ENCODE measurements around the gene KCNMB1.

KCNMB1 gene

GRCh38 chr5:170375283-170375682 is 13.9 kb downstream of the KCNMB1 start:
- no peak for DNase-seq

DNA sequence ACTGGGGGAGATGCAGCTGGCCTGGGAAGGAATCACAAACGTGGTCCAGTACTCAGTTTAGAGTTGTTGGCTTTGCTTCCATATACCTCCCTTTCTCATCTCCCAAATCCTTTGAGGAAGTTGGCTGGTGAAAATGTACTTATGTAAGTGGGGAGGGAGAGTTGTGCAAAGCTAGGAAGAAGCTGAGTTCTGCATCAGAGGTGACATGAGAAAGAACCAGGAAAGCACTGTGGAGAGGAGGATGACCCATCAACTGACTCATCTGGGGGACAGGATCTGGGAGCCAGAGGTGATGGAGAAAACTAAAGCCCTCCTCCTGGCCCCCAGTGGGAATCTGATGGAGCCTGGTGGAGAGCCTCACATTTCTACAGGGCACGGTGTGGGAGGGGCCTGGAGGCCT is 16.2 kb downstream of the KCNMB1 start:
- peak; percentile 10 for DNase-seq

- DNase-seq: no peak
Observed at GRCh38 chr5:170368586-170368985, 20.6 kb downstream of the KCNMB1 start.

- no peak for DNase-seq
Observed at GRCh38 chr5:170366276-170366675, 22.9 kb downstream of the KCNMB1 start.

GRCh38 chr5:170365831-170366230 is 23.3 kb downstream of the KCNMB1 start:
- DNase-seq: no peak

DNA sequence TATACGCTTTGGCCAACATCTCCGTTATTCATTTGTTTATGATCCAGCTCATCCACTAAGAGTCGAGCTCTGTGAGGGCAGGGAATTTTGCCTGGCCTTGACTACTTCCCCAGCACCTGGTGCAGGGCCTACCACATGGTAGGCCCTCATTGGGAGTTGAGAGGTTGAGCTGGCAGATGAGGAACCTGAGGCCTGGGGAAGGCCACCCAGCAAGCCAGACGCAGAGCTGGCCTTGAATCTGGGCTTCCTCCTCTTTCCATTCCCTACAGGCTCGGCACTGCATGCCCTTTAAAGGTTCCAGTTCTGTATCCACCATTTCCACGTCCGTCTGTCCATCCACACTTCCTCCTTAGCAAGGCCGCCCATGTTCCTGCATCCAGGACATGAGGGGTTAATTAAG is 24.2 kb downstream of the KCNMB1 start:
- DNase-seq: no peak

DNA sequence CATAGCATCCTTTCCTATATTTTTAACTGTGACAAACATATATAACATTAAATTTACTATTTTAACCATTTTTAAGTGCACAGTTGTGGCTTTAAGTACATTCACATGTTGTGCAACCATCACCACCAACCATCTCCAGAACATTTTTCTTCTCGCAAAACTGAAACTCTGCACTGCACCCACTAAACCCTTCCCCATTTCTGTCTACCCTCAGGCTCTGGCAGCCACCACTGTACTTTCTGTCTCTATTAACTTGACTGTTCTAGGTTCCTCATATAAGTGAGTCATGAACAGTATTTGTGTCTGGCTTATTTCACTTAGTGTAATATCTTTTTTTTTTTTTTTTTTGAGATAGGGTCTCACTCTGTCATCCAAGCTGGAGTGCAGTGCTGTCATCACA is 25.5 kb downstream of the KCNMB1 start:
- no peak for DNase-seq

DNA sequence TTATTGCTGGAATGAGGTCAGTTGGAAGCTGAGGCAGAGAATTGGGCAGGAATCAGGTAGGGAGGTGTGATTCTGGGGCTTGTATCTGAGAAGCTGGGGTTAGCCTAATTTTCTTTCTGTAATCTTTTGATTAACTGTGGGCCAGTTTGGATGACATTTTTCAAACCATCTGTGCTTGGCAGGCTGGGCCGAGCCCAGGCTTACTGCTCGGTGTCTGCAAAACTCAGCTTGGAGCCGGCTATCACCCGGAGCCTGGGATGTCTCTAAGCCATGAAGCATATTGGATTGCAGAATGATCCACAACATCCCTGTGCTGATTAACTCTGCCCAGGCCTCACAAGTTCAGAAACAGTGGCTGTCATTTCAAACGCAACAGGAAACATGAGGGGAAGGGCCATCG is 26.5 kb downstream of the KCNMB1 start:
- DNase-seq: no peak

DNA sequence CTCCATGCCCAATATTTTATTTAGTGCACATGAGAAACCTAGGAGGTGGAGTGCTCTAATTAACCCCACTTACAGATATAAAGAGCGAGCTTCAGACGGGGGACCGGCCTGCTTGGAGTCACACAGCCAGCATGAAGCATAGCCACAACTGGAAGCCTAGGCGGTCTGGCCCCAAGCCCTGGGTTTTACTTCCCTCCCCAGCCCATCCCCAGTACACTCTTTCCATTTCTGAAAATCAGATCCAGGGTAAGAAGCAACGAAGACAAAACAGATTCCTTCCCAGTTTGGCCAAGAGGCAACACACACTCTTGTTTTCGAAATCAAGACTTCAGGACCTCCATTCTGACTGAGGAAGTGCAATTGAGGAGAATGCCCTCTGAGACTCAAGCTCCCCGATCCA is 27.1 kb downstream of the KCNMB1 start:
- no peak for DNase-seq

DNA sequence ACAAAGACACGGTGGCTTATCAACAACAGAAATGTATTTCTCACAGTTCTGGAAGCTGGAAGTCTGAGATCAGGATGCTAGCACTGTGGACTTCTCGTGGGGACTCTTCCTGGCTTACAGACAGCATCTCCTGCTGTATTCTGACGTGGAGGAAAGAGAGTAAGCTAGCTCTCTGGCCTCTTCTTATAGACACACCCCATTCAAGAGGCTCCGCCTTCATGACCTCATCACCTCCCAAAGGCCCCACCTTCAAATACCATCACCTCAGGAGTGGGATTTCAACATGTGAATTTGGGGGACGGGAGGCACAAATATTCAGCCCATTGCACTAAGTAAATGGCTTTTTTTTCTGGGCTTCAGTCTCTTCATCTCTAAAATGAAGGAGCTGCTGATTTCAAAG is 27.6 kb downstream of the KCNMB1 start:
- DNase-seq: no peak

- DNase-seq: no peak
Observed at GRCh38 chr5:170361116-170361515, 28.1 kb downstream of the KCNMB1 start.

GRCh38 chr5:170360709-170361108 is 28.5 kb downstream of the KCNMB1 start:
- no peak for DNase-seq

GRCh38 chr5:170357955-170358444 is 31.2 kb downstream of the KCNMB1 start:
- DNase-seq: no peak

DNA sequence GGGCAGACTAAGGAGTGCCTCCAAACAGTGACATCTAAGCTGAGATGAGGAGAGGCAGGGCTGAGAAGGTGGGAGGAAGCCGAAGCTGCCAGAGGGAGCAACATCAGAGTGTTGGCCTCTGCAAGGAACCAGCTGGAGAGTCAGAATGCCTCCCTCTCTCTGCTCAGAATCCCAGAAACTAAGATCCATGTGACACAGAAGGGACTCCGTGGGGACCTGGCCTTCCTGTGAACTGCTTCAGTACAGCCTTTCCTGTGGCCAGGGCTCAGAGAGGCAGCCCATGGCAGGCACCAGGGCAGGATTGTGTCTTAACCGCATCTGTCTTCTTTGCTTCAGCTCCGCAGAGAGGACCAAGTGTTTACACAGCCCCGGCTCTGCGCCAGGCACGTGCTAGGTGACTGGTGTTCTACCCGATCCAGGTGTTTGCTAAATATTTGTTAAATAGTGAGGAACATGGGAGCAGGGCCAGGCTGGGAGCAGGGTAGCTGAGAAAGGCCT is 33.5 kb downstream of the KCNMB1 start:
- no peak for DNase-seq

GRCh38 chr5:170353961-170354360 is 35.2 kb downstream of the KCNMB1 start:
- DNase-seq: no peak

DNA sequence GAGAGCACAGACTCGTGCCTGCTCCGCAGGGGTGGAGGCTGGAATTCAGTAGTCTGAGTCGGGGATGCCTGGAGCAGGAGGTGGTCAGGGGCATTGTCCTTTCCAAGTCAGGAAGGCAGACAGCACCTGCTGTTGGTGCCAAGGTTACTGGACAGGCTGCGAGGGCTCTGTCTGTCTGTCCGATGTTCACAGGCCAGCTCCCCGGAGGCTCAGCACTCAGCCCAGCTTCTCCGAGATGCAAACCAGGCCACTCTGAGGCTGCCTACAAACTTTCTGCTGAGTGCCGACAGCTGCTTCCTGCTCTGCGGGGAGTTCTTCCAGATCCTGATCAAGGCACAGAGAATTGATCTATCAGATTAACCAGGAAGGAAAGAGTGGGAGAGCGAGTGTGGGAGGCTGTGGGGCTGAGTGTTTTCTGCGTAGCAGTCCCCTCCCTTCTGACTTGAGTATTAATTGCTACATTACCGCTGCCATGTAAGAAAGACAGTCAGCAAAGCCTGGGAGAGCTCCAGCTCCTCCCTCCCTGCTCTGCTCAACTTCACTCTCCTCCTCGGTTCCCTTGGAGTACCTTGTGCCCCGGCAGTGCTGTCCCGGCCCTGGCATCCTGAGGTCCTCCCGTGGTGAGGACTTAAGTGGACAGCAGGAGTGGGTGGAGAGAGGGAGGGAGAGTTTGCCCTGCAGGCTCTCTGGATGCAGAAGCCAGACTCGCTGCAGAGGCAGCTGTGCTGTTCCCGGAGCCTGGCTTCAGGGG is 36.0 kb downstream of the KCNMB1 start:
- DNase-seq: no peak

DNA sequence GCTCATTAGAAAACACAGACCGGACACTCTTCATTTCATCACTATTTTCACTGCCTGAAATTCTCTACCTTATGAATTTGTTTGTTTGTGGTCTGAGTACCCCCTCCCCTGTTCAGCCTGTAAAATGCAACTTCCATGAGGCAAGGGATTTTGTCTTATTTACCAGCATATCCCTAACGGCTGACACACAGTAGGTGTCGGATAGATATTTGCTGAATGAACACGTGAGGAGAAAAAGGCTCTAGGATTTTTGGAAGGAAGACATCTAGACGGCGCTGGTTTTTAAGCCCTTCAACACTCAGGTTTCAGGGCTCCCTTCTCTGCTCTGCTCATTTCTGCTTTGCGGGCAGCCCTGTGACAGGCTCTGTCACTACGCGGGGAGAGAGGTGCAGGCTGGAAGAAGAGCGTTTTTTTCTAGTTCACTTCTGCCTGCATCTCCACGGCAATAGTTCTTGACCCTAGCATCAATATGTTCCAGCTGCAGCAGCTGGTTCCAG is 41.0 kb downstream of the KCNMB1 start:
- no peak for DNase-seq

DNA sequence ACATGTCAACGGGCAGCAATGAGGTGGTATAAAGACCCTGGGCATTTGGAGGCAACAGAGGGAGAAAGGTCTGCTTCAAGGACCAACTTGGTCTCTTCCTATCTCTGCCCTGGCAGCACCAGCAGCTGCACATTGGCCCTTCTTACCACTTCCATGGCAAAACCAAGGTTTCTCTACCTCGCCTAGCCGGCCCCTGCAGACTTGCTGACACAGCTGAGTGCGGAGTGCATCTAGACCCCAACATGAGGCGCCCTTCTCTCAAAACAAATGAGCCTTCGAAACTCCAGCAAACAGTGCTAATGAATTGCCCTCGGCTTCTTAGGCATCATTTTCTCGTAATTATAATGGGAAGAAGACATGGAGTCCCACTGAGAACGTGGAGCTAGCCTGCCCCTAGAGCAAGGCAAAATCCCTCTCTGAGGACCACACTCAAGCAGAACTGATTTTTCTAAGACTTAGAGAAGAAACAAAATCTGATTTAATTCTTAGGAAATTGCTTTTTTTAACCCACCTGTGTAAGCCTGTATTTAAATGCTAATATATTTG is 42.1 kb downstream of the KCNMB1 start:
- no peak for DNase-seq

- DNase-seq: no peak
Observed at GRCh38 chr5:170345971-170346370, 43.2 kb downstream of the KCNMB1 start.

DNA sequence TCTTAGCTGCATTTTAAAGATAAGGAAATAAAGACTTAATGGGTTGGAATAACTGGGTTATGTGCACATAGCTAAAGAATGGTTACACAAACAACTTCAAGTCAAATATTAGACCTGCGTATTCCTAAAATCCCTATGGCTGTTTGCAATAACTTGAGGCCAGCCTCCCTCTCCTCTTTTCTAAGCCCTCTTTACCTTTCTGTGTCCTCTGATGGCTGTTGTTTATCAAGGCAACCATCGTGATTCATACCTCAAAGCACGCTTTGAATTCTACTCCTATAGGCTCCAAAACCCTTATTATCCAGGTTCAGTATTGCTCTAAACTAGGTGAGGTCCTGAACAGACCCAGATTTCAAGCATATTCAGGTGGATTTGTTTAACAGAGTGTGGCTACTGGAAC is 46.0 kb downstream of the KCNMB1 start:
- DNase-seq: no peak

- no peak for DNase-seq
Observed at GRCh38 chr5:170342153-170342725, 46.9 kb downstream of the KCNMB1 start.

- no peak for DNase-seq
Observed at GRCh38 chr5:170341545-170341944, 47.6 kb downstream of the KCNMB1 start.

GRCh38 chr5:170339780-170340167 is 49.4 kb downstream of the KCNMB1 start:
- no peak for DNase-seq
